ENCODE data around the gene OR13A1.
"Not testable (repeated sequence)": the region's sequence is repeated elsewhere in the genome, so short reads cannot be mapped to it uniquely, and the experiment has no call there.

Gene OR13A1

GRCh38 chr10:45280113-45280760 lies 35.2 kb downstream of the OR13A1 start:
- DNase-seq, result no peak

DNA sequence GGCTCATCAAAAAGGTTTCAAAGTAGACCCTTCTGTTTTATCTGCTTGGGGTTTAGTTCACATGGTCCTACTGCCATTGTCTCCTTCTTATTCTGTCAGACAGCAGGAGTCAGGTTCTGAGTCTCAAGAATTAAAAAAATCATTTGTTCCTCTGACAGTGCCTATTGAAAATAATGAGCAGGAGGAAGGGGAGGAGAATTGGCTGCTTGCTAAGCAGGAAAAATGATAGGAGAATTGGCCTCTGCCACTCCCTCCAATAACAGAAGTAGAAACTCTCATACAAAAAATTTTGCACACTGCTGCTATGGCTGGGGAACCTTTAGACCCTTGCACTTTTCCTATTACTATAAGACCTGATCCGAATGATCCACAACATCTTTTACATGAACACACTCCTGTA lies 35.7 kb downstream of the OR13A1 start:
- DNase-seq, result no peak

- no peak for DNase-seq
Observed at GRCh38 chr10:45278860-45279498, 36.4 kb downstream of the OR13A1 start.

DNA sequence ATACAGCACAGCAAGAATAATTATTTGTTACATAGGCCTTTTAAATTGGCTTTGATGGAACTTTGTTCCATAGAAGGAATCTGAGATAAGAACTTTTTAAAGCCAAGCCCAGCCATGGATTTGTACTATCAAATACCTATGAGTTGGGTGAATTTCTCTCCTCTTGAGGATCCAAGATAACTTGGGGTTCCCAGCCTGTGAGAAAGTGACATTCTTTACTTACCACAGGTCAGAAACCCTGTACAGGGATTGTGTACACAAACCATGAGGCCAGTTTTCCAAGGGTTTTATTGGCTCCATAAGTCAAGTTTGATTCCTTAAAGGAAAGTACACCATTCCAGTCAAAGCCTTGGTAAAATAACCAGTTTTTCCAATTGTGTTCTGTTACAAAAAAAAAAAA lies 39.3 kb downstream of the OR13A1 start:
- DNase-seq, result not testable (repeated sequence)

DNA sequence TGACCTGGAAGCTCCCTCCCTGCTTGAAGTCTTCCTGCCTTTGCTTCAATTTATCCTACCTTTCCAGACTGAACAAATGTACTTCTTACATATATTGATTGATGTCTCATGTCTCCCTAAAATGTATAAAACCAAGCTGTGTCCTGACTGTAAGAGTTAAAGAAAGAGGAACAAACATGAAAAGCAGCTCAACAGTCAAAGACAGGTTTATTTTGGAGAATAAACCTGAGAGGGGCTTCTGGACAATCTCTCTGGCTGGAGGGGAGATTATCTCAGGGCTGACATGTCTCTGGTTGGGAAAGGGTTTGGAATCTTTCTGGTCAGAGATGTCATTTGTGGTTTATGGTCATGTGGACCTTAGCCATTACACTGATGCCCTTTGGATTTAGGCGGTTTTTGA lies 41.0 kb downstream of the OR13A1 start:
- DNase-seq, result no peak

DNA sequence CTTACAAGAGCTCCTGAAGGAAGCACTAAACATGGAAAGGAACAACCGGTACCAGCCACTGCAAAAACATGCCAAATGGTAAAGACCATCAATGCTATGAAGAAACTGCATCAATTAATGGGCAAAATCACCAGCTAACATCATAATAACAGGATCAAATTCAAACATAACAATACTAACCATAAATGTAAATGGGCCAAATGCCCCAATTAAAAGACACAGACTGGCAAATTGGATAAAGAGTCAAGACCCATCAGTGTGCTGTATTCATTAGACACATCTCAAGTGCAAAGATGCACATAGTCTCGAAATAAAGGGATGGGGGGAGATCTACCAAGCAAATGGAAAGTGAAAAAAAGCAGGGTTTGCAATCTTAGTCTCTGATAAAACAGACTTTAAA lies 47.6 kb downstream of the OR13A1 start:
- not testable (repeated sequence) for DNase-seq

DNA sequence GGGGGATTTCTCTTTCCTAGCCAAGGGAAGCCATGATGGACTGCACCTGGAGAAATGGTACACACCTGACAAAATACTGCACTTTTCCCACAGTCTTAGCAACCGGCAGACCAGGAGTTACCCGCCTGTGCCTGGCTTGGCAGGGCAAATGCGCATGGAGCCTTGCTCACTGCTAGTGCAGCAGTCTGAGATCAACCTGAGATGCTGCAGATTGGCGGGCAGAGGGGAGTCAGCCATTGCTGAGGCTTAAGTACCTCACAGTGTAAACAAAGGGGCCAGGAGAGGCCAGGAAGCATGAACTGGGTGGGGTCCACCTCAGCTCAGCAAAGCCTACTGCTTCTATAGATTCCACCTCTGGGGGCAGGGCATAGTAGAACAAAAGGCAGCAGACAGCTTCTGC lies 49.4 kb downstream of the OR13A1 start:
- DNase-seq, result no peak

GRCh38 chr10:45261946-45262345 lies 53.5 kb downstream of the OR13A1 start:
- DNase-seq, result no peak

GRCh38 chr10:45261243-45261775 lies 54.1 kb downstream of the OR13A1 start:
- no peak for DNase-seq

GRCh38 chr10:45260635-45261034 lies 54.8 kb downstream of the OR13A1 start:
- DNase-seq, result not testable (repeated sequence)

- not testable (repeated sequence) for DNase-seq
Observed at GRCh38 chr10:45259786-45260495, 55.5 kb downstream of the OR13A1 start.

DNA sequence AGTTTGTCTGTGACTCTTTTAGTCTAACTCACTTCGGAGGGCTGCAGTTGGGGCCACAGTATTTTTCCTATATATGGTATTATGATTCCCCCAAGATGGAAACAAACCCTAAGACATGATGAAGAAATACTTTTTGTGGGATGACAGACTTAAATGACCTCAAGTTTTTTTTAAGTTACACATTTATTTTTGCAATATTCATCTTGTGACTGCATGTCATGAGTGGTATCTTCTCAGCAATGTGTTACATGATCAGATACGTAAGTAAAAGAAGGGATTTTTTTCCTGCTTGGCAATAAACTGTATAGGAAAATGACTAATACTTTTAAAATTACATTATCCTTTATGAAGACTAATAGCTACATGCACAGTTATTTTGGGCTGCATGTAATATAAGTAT lies 57.8 kb downstream of the OR13A1 start:
- DNase-seq, result no peak

DNA sequence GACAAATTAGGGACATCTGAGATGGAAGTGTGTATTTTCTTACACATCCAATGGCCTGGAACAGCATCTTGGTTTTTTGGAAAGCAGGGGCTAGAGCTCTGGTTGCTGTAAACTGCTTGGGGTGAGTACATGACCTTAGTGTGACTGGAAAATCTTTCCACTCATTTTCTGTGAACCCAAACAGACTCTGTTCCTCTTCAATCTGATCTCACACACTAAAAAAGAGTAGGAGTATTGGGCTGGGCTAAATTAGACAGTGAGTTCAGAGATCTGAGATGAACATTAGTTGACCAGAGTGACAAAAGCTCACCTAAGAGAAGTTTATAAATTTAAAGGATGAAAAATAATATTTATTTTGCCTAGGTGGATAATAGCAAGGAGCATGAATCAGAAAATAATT lies 59.2 kb downstream of the OR13A1 start:
- no peak for DNase-seq

GRCh38 chr10:45255706-45256105 lies 59.7 kb downstream of the OR13A1 start:
- DNase-seq, result no peak

- DNase-seq, result no peak
Observed at GRCh38 chr10:45254892-45255291, 60.5 kb downstream of the OR13A1 start.

GRCh38 chr10:45253183-45253914 lies 62.1 kb downstream of the OR13A1 start:
- no peak for DNase-seq

Data from hippocampal formation (tissue), 2 donors.